GM19043 (cell line): Measurements from ENCODE around the gene ACMSD.
"Not testable (repeated sequence)": the region's sequence is repeated elsewhere in the genome, so short reads cannot be mapped to it uniquely, and the experiment has no call there.

Experiments used
- ATAC-seq: cut with Tn5 transposase; IDR thresholded peaks from one replicate; pipeline ENCODE4 v1.9.1; 2021; ENCODE audit warnings: low read depth; ENCODE audit not compliant: unreplicated experiment

The ACMSD gene

GRCh38 chr2:134846213-134846612 is 7.8 kb downstream of the ACMSD start:
- ATAC-seq = no peak

DNA sequence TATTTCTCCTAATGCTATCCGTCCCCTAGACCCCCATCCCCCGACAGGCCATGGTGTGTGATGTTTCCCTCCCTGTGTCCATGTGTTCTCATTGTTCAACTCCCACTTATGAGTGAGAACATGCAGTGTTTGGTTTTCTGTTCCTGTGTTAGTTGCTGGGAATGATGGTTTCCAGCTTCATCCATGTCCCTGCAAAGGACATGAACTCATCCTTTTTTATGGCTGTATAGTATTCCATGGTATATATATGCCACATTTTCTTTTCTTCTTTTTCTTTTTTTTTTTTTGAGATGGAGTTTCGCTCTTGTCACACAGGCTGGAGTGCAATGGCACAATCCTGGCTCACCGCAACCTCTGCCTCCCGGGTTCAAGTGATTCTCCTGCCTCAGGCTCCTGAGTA is 9.2 kb downstream of the ACMSD start:
- not testable (repeated sequence) for ATAC-seq

GRCh38 chr2:134852518-134852917 is 14.1 kb downstream of the ACMSD start:
- ATAC-seq = no peak

DNA sequence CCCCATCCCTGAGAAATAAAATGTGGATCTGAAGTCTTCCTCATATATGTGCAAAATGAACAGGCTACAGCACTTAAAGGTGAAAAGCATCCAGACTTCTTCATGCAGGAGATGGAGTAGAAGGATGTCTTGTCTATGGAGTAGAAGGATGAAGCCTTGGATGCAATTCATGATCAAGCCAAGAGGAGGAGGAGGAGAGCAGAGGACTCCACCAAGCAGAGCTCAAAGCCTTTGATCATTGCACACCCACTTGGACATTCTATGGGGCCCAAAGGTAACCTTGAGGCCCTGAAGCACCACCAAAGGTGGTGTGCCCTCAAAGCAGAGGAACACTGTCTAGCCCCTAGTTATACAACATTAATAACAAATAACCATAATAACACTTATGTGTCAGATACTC is 17.3 kb downstream of the ACMSD start:
- no peak for ATAC-seq

GRCh38 chr2:134858245-134858644 is 19.8 kb downstream of the ACMSD start:
- ATAC-seq = no peak

GRCh38 chr2:134861173-134861572 is 22.8 kb downstream of the ACMSD start:
- no peak for ATAC-seq

GRCh38 chr2:134862069-134862468 is 23.7 kb downstream of the ACMSD start:
- ATAC-seq = no peak

DNA sequence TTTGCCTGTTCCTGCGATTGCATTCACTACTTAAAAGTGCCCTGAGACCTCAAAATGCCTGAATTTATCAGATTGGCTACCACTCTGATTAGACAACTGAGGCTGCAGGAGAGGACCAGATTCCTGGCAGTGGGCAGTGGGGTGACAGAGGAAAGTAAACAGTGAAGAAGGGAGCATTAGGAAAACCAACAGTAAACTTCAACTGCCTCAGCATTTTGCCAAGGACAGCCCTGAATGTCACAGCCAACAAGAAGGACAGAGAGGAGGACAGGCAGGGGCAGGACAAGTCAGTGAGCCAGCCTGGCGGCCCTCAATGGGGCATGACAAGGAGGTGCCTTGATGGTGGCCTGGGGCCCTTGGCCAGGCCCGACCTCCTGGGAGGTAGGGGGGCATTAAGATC is 24.3 kb downstream of the ACMSD start:
- no peak for ATAC-seq

- no peak for ATAC-seq
These were observed 25.0 kb downstream of the ACMSD start for GRCh38 chr2:134863446-134863845.

- no peak for ATAC-seq
These were observed 26.8 kb downstream of the ACMSD start for GRCh38 chr2:134865067-134865787.

DNA sequence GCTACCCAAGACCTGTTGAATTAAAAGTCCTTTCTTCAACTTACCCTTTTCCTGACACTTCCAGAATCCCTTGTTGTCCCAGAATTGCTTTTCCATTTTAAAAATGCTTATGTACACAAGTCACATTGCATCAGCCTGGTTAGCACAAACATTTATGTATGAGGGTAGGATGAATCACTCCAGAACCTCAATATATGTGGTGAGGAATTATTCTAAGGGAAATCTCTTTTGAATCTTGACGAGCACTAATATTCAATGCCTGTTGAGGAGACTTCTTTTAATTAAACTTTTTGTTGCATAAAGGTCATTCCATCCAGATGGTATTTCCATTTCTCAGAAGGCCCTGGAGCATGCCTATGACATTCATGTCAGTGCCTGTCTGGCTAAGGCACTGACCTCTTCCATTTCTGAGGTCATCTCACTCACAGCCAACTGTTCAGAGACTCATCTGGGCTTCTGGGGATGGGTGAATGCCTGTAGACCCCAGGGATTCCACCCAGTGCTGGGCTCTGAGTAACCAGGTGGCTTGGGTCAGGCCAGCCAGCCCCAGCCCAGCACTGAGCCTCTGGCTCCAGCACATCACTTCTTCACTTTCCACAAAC is 28.2 kb downstream of the ACMSD start:
- no peak for ATAC-seq

DNA sequence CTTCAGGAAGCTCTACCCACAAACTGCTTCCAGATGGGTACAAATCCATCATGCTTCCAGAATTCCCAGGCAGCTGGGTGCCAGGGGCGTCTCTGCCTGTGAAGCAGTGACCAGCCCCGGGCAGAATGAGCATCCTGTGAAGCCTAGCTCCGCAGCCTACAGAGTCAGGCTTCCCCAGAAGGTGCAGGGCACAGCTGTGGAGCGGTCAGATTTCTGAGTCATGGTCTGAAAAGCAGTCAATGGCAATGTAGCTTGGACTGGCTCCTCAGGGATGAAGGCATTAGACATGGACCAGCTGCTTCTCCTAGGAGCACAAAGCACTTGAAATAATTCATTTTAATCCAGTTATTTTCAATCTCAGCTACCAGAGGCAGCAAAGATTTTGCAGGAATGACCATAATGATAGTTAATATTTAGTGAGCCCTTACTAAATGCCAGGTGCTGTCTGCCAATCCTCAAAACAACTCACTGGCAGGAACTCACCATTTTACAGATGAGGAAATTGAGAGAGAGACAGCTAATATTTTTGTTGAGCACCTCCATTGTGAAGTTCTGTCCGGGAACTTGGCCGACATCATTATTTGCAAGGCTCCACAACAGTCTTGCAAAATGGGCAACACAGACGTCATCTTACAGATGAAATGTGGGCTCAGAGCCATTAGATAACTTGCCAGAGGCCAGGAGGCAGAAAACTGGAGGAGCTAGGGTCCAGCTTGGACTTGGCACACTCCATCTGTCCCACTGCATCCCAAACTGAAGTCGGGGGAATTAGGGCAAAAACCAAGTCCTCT is 31.7 kb downstream of the ACMSD start:
- no peak for ATAC-seq

DNA sequence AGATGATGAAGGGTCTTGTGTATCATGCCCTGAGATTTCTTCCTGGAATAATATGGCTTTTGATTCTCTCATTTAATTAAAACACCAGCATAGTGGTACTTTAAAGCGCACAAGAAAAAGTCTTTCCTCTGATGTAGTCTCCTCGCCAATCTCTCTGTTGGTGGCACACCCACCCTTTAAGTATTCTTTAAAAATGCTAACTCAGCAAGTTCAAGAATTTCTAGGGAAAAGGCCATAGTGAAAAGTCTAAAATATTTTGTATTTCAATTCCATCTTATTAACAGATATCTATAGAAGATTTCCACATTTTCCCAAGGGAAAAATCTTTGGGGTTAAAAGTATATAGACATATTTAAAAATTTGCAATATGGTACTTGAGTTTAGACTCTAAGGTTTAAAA is 34.7 kb downstream of the ACMSD start:
- no peak for ATAC-seq

DNA sequence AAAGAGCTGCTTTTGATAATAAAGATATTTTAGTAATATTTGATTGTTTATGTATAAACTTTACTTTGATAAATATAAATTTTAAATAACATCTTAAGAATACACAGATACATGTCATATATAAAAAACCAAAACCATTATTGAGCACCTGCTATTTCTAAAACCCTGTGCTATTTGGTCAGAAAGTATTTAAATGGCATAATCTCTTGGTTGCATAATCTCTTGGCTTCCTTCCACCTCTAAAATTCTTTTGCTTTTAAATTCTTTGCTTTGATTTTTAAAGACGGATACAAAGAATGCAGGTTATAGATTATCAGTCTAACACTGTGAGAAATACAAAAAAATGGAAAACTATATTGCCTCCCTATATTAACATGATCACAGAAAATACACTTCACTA is 36.9 kb downstream of the ACMSD start:
- ATAC-seq = no peak

DNA sequence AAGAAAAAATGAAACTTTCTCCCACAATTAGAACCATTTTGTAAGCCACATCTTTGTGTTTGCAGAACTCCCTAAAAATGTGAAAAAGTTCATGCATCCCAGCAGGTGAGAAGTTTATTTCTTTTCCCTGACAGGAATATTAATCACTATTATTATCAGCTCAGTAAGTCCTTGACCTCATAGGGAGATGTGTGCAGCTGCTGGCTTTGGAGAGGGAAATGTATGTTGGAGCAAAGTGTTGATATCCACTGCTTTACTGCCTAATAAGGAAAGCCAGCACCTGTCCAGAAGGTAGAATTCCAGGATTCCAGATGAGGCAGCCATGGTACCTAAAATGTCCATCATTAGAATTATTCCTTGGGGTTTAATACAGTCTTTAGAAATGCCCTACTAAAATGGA is 44.4 kb downstream of the ACMSD start:
- ATAC-seq = no peak

DNA sequence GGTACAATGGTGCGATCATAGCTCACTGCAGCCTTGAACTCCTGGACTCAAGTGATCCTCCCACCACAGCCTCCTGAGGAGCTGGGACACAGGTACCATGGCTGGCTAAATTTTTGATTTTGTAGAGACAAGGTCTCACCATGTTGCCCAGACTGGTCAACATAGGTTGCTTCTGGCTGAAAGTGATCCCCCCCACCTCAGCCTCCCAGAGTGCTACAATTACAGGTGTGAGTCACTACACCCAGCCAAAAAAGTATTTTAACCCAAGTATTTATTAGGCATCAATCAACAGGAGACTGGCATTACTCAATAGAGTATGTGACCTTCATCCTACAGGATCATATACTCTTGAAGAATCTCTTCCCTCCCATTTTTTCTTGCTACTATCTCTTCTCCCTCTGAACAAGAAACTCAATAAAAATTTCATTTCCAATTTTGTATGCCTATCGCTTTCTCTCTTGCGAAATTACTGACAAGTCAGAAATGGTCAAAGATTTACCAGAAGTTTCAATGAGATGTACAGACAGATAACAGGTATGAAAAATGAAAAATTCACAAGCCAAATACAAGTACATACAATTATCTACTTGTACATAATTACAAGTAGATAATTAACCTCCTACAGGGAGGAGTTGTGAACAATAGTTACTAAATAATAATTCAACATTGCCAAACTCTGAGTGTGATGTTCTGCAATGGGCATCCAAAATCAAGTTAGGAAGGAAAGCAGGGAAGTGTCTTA is 45.3 kb downstream of the ACMSD start:
- no peak for ATAC-seq

- no peak for ATAC-seq
These were observed 46.0 kb downstream of the ACMSD start for GRCh38 chr2:134884435-134884834.

DNA sequence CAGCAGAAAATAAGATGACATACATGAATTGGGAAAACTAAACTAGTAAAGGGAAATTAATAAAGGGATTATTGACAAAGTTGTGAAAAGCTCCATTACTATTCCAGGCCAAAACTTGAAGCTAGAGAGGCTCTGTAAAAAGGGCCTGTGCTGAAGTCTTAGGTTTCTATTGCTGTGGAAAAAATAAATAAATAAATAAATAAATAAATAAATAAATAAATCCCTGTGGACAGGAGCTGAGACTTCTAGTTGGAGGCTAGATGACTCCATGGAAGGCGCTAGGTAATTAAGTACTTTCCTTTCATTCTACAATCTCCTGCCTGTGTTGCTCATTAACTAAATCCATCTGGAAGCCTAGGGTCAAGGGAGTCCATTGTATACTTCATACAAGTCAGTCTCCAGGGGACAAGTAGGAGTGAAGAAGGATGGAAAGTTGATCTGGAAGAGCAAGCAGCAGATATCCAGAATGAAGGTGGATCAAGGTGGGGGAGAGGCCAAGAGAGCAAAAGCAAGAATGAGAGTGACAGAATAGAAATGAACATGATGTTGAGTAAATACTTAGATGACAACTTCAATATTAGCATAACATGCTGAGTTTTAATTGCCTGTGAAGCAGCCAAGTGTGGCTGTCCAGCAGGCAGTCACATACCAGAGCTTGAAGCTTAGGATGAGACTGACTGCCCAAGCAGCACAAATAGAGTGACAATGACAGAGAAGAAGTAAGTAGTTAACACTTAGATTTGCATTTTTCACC is 54.0 kb downstream of the ACMSD start:
- ATAC-seq = no peak

DNA sequence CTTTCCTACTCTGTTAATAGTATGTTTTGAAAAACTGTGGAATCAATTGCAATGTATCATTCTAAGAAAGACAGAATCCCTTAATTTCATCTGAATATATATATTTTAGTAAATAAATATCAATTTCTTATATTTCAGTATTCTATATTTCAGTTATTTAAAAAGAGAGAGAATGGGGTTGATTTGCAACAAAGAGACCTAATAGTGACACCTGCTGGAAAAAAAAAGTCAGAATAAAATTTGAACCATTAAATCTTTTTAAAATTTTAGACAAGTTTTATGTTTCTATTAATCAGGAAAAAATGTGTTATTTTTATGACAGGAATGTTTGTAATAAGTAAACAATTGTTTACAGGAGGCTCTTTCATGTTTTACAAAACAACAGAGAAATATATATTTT is 59.5 kb downstream of the ACMSD start:
- no peak for ATAC-seq

DNA sequence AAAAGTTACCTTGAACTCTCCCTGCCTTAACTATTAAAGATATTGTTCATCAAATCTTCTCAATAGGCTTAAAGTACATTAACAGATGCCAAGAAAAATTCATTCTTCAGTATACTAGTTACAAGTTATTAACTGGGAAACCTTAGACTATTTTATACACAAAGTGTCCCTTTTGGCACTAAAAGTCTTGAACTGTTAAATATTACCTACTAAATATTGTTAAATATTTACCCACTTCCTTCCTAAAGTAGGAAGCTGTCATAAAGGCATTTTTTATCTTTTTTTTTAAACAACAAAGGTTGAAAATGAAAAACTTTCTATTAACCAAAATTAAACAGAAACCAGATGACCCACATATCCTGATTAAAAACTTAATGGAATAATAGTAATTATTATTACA is 60.8 kb downstream of the ACMSD start:
- no peak for ATAC-seq
